Ectodermal cell (in vitro differentiated cells): Measurements from ENCODE around the gene USP6NL.

Experiments
- H3K27ac ChIP-seq: 2 replicates; pipeline ENCODE4 v1.7.0; 2013; ENCODE audit warnings: mild to moderate bottlenecking, low read depth, low read length; ENCODE audit not compliant: insufficient read depth, poor library complexity, severe bottlenecking
- H3K27me3 ChIP-seq: 2 replicates; pipeline ENCODE4 v1.7.0; 2013; ENCODE audit warnings: mild to moderate bottlenecking, low read length; ENCODE audit not compliant: insufficient read depth, control insufficient read depth, poor library complexity, severe bottlenecking
- H3K36me3 ChIP-seq: one replicate; pipeline ENCODE4 v1.7.0; 2013; ENCODE audit warnings: low read length; ENCODE audit not compliant: control insufficient read depth, insufficient read depth
- H3K4me1 ChIP-seq: one replicate; pipeline ENCODE4 v1.7.0; 2013; ENCODE audit warnings: low read length; ENCODE audit not compliant: control insufficient read depth, insufficient read depth
- H3K4me3 ChIP-seq: 2 replicates; pipeline ENCODE4 v1.7.0; 2013; ENCODE audit warnings: low read depth, low read length, control low read depth; ENCODE audit not compliant: insufficient read depth
- H3K9me3 ChIP-seq: 2 replicates; pipeline ENCODE4 v1.7.0; 2013; ENCODE audit warnings: mild to moderate bottlenecking, low read length, moderate library complexity; ENCODE audit not compliant: control insufficient read depth
- WGBS, 2 experiments: methylation state at CpG; one replicate each; pipeline ENCODE4 v1.1.7; 2013; ENCODE audit warnings: missing lambda C conversion rate in 2 of 2; 5-methylcytosine and 5-hydroxymethylcytosine counted together

Gene USP6NL

DNA sequence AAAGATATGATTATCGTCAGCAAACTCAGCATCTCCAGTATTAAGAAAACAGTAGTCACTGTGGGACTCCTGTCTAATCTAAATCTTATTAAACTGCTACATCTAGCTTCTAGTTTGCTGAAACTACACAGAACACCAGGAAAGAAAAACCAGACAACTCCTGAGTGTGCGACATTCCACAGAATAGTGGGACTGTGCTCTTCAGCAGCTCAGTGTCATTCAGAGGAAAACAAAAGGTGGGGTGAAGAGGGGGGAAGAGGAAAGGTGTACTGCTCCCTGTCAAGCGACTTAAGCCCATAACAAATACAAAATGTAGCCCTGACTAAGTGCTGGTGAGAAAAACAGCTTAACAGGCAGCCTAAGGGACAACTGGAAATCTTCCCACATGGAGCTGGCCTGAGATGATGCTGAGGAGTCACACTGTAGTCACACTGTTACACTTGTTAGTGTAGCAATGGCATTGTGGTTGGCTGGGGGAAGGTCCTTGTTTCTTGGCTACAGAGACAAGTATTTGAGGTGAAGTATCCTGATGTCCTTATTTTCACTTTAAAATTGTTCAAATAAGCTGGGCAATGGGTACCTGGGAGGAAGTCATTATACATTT is 135.5 kb downstream of the USP6NL start:
- Histone ChIP-seq H3K27ac (no peak overlapping the region), H3K9me3 (no peaks in the 10 kb centered on the region), H3K4me1 (no peaks in the 10 kb centered on the region), H3K4me3 (no peak overlapping the region), H3K27me3 (no peaks in the 10 kb centered on the region), H3K36me3 (peaks cover 3% of the 10 kb centered on the region)
- WGBS, 2 experiments: 84 to 87% methylated on average over 3 of the region's 3 CpGs

DNA sequence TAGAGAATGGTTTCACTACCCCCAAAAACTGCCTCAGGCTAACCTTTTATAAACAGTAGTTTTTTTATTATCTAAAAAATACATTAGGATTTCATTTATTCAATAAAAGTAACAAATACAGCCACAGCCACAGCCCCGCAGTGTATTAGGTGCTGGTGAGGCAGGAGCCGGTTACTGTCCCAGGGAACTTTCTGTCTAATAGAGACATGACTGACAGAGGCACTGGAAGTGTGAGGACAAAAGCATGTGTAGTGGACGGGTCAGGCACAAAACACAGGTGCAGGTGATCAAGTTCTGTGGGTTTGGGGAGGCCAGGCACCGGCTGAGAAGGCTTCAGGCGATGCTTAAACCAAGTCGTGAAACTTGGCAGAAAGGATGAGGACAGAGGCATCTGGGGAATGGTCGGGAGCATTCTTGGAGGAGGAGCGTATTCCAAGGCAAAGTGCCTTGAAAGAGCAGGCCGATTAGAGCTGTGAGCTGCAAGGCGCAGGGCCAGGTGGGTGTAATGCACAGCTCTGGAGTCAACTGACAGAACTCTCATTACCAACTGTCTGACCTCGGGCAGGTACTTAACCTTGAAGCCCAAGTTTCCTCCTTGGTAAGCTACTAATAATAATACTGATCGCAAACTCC is 138.2 kb downstream of the USP6NL start:
- H3K27me3 ChIP-seq: no peaks in the 10 kb centered on the region

GRCh38 chr10:11472158-11472753 is 139.2 kb downstream of the USP6NL start:
- WGBS, 2 experiments: 42 to 44% methylated on average over 8 of the region's 8 CpGs
- Histone ChIP-seq H3K27me3 (no peaks in the 10 kb centered on the region), H3K4me1 (no peaks in the 10 kb centered on the region), H3K36me3 (no peaks in the 10 kb centered on the region), H3K27ac (no peak overlapping the region), H3K9me3 (no peaks in the 10 kb centered on the region), H3K4me3 (no peak overlapping the region)

More for the DNA sequence above, 138.2 kb downstream of the USP6NL start:
- Histone ChIP-seq H3K9me3 (no peaks in the 10 kb centered on the region), H3K4me3 (no peak overlapping the region), H3K36me3 (no peaks in the 10 kb centered on the region), H3K4me1 (no peaks in the 10 kb centered on the region), H3K27ac (no peak overlapping the region)
- WGBS, 2 experiments: 74 to 75% methylated on average over 11 to 12 of the region's 12 CpGs

GRCh38 chr10:11469575-11470391 is 141.7 kb downstream of the USP6NL start:
- Histone ChIP-seq H3K36me3 (no peaks in the 10 kb centered on the region), H3K4me3 (no peak overlapping the region), H3K9me3 (no peaks in the 10 kb centered on the region), H3K4me1 (no peaks in the 10 kb centered on the region), H3K27me3 (no peaks in the 10 kb centered on the region), H3K27ac (no peak overlapping the region)
- 84 to 86% methylated on average over 22 of the region's 22 CpGs for WGBS, 2 experiments

GRCh38 chr10:11468126-11468742 is 143.2 kb downstream of the USP6NL start:
- 91 to 94% methylated on average over 7 of the region's 7 CpGs for WGBS, 2 experiments
- Histone ChIP-seq H3K27ac (no peak overlapping the region), H3K36me3 (peaks cover 12% of the 10 kb centered on the region), H3K9me3 (no peaks in the 10 kb centered on the region), H3K27me3 (no peaks in the 10 kb centered on the region), H3K4me1 (no peaks in the 10 kb centered on the region), H3K4me3 (no peak overlapping the region)

GRCh38 chr10:11465406-11465805 is 146.0 kb downstream of the USP6NL start:
- Histone ChIP-seq H3K4me1 (no peaks in the 10 kb centered on the region), H3K36me3 (peaks cover 26% of the 10 kb centered on the region), H3K4me3 (no peak overlapping the region), H3K27ac (no peak overlapping the region), H3K27me3 (no peaks in the 10 kb centered on the region), H3K9me3 (no peaks in the 10 kb centered on the region)
- WGBS, 2 experiments: 82 to 84% methylated on average over 5 of the region's 5 CpGs

DNA sequence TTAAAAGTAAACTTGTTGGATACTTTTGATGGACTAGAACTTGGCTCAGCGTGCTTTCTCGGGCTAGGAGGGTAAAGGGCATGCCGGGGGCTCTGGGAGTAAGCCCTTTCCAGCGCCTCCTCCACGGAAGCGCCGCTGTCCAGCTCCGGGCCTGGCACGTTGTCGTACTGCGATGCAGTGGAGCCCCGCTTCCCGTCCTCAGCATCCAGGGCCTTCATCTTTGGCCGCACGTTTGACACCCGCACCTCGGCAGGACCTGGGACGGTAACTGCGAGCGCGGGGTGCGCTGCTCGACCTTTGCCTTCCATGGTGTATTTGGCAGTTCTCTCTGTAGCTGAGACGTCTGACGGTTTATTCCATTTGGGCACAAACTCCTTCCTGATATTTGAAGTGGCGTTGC is 148.3 kb downstream of the USP6NL start:
- Histone ChIP-seq H3K9me3 (no peaks in the 10 kb centered on the region), H3K4me3 (no peak overlapping the region)
- WGBS, 2 experiments: 96 to 97% methylated on average over 26 of the region's 26 CpGs

GRCh38 chr10:11462071-11462470 is 149.4 kb downstream of the USP6NL start:
- H3K27ac ChIP-seq: no peak overlapping the region
- peaks cover 31% of the 10 kb centered on the region for H3K36me3 ChIP-seq
- no peaks in the 10 kb centered on the region for H3K9me3 ChIP-seq
- no peaks in the 10 kb centered on the region for H3K4me1 ChIP-seq
- H3K4me3 ChIP-seq: no peak overlapping the region
- WGBS, 2 experiments: 97 to 98% methylated on average over 10 of the region's 10 CpGs
- H3K27me3 ChIP-seq: no peaks in the 10 kb centered on the region

More for the DNA sequence above, 148.3 kb downstream of the USP6NL start:
- Histone ChIP-seq H3K4me1 (no peaks in the 10 kb centered on the region), H3K27ac (no peak overlapping the region), H3K36me3 (peaks cover 31% of the 10 kb centered on the region), H3K27me3 (no peaks in the 10 kb centered on the region)

DNA sequence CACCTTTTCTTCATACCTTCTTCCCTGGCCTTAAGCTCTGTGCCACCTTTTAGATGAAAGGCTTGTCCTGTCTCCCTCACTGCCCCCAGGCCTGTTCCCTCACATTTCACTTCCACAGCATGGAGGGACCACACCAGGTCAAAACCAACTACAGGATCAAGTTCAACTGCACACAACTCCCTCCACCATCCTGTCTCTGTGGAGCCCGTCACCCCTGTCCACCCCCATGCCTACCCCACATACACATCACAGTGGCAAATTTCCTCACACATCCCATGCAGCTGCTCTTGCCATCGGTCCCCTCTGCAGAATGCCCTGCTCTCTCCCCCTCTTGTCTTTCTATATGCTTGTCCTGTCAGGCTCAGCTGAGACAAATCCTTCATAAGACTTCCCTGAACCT is 154.1 kb downstream of the USP6NL start:
- no peaks in the 10 kb centered on the region for H3K27me3 ChIP-seq
- 92 to 97% methylated on average over 2 of the region's 2 CpGs for WGBS, 2 experiments
- H3K36me3 ChIP-seq: peaks cover 11% of the 10 kb centered on the region
- H3K4me1 ChIP-seq: no peaks in the 10 kb centered on the region
- H3K9me3 ChIP-seq: no peaks in the 10 kb centered on the region
- H3K27ac ChIP-seq: no peak overlapping the region
- no peak overlapping the region for H3K4me3 ChIP-seq
